Choroid plexus epithelial cell (primary cell): ENCODE measurements around the gene LFNG.

ENCODE experiments used
- DNase-seq: peaks from one replicate; pipeline ENCODE4 v3.0.0-alpha.2; 2010; ENCODE audit warnings: low read depth
- H3K4me3 ChIP-seq: 2 replicates; pipeline ENCODE4 v1.5.1; 2011; ENCODE audit warnings: low read depth, mild to moderate bottlenecking, control low read depth, low read length, moderate library complexity
- TF ChIP-seq, protein P1 (sequence below): conservative IDR thresholded peaks from 2 replicates; pipeline ENCODE4 v1.5.1; 2011; ENCODE audit warnings: low read depth, mild to moderate bottlenecking, control low read depth, inconsistent platforms, low read length, moderate library complexity

LFNG gene

DNA sequence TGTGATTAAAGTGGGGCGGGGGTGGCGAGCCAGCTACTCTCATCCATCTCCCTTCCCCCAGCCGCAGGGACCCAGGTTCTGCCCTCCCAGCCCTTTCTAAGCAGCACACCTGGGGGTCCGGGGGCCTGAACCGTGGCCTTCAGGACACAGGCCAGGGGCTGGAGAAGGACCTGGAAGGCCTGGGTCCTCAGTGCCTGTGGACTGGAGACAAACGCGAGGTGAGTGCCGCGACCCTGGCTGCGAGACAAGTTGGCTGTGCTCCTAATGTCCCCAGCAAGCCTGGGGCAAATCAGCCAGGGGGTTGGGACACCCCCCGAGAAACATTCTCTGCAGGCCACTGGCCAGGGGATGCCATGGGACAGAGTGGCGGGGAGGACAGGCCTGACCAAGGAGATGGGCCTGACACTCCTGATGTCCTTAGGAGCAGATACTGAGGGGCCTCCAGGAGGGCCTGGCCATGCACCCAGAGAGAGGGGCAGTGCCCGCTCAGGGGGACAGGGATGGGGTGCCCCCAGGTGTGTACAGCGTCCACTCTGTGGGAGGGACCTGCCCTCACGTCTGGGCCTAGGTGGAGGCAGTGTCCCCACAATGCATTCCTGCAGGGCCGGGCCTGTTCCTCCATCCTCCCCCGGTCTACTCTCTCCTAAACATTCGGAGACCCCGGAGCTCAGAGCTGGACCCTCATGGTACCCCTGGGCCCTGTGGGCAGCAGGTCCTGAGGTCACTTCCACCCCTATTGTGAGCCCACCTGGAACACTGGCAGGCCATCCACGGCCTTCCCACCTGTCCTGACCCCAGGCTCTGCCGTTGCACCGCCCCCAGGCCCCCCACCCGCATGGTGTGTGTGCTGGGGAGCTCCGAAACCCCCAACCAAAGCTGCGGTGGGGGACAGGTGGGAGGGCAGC is 22.7 kb downstream of the LFNG start:
- H3K4me3 ChIP-seq, result no peak overlapping the region

DNA sequence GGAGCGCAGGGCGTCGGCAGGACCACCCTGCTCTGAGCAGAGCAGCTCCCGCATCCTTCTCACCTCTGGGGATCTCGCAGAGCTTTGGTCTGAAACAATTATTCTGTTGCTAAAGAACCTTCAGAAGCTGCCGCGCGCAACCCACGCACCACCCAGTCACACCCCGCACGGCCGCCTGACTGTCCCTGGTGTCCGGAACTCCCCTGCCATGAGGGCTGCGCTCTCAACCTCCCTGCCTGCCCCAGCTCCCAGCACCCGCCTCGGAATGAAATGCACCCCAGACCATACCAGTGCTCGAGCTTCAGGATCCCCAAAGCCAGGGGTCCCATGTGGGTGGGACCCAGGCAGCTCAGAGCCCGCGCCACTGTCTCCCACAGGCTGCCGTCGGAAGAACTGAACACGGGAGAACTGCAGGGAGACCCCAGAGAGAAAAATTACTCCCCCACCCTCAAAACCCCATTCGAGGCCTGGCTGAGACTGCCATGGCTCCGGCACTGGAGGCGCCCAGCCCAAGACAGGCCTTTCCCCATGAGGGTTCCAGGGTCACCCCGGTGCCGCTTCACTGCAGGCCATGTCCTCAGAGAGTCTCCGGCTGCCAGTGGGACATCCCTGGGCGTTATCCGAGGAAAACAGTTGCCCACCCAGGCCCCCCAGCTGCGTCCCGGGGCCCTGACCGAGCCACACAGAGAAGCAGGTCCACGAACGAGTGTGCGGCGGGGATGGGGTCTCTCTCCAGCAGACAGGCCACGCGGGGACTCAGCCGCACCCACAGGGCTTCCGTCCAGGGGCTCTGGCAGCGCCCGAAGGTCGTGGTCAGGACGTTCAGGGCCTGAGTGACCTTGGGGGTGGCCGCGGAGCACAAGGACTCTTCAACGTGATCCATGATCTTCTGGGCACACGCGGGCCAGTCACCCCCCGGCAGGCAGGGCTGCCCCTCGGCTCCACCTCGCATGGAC is 23.6 kb downstream of the LFNG start:
- TF ChIP-seq, protein P1, sequence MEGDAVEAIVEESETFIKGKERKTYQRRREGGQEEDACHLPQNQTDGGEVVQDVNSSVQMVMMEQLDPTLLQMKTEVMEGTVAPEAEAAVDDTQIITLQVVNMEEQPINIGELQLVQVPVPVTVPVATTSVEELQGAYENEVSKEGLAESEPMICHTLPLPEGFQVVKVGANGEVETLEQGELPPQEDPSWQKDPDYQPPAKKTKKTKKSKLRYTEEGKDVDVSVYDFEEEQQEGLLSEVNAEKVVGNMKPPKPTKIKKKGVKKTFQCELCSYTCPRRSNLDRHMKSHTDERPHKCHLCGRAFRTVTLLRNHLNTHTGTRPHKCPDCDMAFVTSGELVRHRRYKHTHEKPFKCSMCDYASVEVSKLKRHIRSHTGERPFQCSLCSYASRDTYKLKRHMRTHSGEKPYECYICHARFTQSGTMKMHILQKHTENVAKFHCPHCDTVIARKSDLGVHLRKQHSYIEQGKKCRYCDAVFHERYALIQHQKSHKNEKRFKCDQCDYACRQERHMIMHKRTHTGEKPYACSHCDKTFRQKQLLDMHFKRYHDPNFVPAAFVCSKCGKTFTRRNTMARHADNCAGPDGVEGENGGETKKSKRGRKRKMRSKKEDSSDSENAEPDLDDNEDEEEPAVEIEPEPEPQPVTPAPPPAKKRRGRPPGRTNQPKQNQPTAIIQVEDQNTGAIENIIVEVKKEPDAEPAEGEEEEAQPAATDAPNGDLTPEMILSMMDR, result no peak
- no peak overlapping the region for H3K4me3 ChIP-seq
- no peak for DNase-seq

More for the DNA sequence above, 22.7 kb downstream of the LFNG start:
- TF ChIP-seq, protein P1, result no peak
- DNase-seq, result no peak

DNA sequence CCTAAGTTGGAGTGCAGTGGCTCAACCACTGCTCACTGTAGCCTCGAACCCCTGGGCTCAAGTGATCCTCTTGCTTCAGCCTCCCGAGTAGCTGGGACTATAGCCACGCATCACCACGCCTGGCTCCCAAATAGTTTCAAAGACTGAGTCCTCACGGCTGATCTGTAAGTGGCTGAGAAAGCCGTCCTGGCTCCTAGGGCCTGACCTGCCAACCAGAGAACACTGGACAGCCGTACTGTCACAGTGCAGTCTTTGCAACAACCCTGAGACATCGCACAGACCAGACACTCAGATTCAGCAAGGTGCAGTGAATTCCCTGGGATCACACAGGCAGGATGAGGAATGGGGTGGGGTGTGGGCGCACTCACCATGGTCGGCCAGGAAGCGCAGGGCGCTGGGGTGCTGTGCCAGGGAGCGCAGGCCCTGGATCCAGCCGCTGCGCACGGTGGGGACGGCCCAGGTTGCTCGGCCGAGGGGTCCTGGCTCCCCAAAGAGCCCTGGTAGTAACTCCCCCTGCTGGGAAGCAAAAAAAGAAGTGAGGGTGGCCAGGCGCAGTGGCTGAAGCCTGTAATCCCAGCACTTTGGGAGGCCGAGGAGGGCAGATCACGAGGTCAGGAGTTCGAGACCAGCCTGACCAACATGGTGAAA is 25.1 kb downstream of the LFNG start:
- H3K4me3 ChIP-seq, result no peak overlapping the region
- no peak for DNase-seq
- TF ChIP-seq, protein P1, result no peak

DNA sequence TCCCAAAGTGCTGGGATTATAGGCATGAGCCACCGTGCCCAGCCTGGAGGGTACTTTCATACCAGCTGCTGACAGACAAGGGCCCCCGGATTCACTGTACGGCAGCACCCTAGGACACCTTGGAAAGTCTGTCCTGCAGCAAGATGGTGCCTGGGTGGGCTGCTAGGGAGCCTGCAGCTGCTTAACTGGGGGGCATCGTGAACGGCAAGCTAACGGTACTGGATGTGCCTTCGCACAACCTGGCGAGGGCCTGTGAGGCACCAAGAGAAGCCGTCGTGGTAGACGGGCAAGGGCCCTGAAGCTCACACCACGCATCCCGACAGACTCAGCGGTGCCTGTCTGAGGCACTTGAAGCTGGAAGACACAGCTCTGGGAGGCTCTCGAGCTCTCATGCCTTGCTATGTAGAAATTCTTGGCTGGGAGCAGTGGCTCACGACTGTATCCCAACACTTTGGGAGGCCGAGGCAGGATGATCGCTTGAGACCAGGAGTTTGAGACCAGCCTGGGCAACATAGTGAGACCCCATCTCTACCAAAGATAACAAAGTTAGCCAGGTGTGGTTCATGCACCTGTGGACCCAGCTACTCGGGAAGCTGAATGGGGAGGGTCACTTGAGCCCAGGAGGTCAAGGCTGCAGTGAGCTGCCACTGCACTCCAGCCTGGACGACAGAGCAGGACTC is 26.3 kb downstream of the LFNG start:
- no peak for DNase-seq
- H3K4me3 ChIP-seq, result no peak overlapping the region
- TF ChIP-seq, protein P1, result no peak

DNA sequence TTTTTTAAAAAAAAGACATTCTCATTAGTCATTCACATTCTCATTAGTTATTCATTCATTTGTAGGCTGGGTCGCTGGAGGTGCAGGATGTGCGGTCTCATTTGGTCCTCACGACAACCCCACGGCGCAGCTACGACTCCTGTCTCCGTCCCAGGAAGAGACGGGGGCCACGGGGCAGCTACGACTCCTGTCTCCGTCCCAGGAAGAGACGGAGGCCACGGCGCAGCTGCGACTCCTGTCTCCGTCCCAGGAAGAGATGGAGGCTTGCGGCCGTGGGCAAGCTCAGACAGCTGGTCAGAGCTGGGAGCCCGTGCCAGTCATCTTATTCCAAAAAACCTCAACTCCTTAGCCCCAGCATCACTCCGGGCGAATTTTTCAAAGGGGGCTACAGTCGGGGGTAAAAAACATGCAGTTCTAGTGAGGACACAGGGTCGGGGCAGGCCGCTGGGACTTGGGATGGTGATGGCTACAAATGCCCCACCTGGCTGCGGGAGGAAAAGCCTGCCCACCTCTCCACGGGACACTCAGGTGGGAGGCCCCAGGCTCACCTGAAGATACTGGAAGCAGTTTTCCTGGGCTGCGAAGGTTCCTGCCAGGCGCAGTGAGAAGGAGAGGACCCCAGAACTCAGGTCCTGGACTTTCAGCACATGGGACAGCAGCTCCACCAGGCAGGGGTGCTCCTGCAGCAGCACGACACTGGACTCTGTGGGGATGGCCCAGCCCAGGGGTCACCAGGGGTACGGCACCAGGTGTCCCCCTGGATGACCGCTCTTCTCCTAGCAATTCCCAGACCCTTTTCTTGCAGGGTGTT is 27.4 kb downstream of the LFNG start:
- TF ChIP-seq, protein P1, result no peak
- no peak overlapping the region for H3K4me3 ChIP-seq
- DNase-seq, result no peak
